Measurements from ENCODE around the gene CXCR4.
A peak's percentile ranks its signal among the peaks of the same experiment; 100 is the strongest.
"Not testable (repeated sequence)": the region's sequence is repeated elsewhere in the genome, so short reads cannot be mapped to it uniquely, and the experiment has no call there.

The CXCR4 gene

GRCh38 chr2:136086253-136087016, 31.5 kb downstream of the CXCR4 start:
- no peak overlapping the region for H3K4me3 ChIP-seq (ENCODE audit: low read length)
- DNase-seq (ENCODE audit: low read depth, low spot score) = peak; percentile 61

GRCh38 chr2:136085453-136086209, 32.3 kb downstream of the CXCR4 start:
- DNase-seq (ENCODE audit: low read depth, low spot score) = no peak
- H3K4me3 ChIP-seq (ENCODE audit: low read length) = no peak overlapping the region

- DNase-seq (ENCODE audit: low read depth, low spot score) = no peak
- no peak overlapping the region for H3K4me3 ChIP-seq (ENCODE audit: low read length)
Measured at GRCh38 chr2:136081582-136082210, 36.3 kb downstream of the CXCR4 start.

DNA sequence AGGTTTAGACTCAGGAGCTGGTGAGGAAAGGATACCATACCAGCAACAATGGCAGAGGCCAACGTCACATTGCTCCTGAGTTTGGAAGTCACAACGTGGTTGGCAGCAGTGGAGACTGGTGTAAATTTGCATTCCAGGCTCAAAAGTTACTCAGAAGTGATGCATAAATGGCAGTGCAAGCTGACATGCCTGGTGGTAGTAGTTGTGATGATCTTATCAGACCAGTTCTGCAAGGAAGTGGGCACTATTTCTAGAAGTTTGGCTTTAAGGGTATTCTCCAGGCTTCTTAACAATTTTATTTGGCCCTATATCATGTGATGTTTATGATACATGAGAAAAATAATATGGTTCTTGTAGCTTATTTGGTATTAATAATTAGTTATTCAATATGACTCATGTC, 37.8 kb downstream of the CXCR4 start:
- H3K4me3 ChIP-seq (ENCODE audit: low read length) = no peak overlapping the region
- DNase-seq (ENCODE audit: low read depth, low spot score) = no peak

GRCh38 chr2:136077107-136077506, 40.8 kb downstream of the CXCR4 start:
- H3K4me3 ChIP-seq (ENCODE audit: low read length) = no peak overlapping the region
- no peak for DNase-seq (ENCODE audit: low read depth, low spot score)

- no peak overlapping the region for H3K4me3 ChIP-seq (ENCODE audit: low read length)
- DNase-seq (ENCODE audit: low read depth, low spot score) = no peak
Measured at GRCh38 chr2:136075476-136075875, 42.5 kb downstream of the CXCR4 start.

GRCh38 chr2:136072621-136073020, 45.3 kb downstream of the CXCR4 start:
- no peak overlapping the region for H3K4me3 ChIP-seq (ENCODE audit: low read length)
- no peak for DNase-seq (ENCODE audit: low read depth, low spot score)

GRCh38 chr2:136071887-136072286, 46.1 kb downstream of the CXCR4 start:
- H3K4me3 ChIP-seq (ENCODE audit: low read length); DNase-seq (ENCODE audit: low read depth, low spot score): not testable (repeated sequence)

- no peak for DNase-seq (ENCODE audit: low read depth, low spot score)
- H3K4me3 ChIP-seq (ENCODE audit: low read length) = no peak overlapping the region
Measured at GRCh38 chr2:136070913-136071312, 47.0 kb downstream of the CXCR4 start.

- DNase-seq (ENCODE audit: low read depth, low spot score) = no peak
- no peak overlapping the region for H3K4me3 ChIP-seq (ENCODE audit: low read length)
Measured at GRCh38 chr2:136069773-136070172, 48.2 kb downstream of the CXCR4 start.

DNA sequence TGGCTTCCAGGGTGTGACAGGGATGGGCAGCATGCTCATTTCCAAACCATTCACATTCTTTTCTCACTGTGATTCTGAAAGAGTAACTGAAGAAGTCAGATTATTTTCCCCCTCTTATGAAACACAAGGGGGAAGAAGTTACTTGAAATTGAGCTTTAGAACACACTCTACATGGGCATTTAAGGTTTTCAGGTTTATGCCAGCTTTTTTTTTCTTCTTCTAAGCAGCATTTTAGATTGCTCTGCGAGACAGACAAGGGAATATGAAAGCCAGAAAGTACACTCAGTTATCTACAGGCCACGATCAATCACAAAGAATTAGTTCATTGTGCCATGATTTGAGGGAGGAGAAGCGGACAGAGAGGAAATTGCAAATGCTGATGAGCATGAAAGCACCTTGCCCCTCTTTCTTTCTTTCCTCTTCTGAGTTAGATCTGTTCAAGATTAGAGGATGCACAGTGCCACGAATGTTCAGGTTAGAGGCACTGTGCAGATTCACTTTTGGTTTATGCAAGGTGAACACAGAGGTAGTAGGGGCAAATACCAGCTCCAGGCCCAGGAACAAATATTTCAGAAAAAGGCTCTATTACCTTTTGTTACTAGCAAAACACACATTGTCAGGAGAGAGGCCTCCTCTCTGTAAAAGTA, 49.2 kb downstream of the CXCR4 start:
- H3K4me3 ChIP-seq (ENCODE audit: low read length) = no peak overlapping the region
- DNase-seq (ENCODE audit: low read depth, low spot score) = no peak

DNA sequence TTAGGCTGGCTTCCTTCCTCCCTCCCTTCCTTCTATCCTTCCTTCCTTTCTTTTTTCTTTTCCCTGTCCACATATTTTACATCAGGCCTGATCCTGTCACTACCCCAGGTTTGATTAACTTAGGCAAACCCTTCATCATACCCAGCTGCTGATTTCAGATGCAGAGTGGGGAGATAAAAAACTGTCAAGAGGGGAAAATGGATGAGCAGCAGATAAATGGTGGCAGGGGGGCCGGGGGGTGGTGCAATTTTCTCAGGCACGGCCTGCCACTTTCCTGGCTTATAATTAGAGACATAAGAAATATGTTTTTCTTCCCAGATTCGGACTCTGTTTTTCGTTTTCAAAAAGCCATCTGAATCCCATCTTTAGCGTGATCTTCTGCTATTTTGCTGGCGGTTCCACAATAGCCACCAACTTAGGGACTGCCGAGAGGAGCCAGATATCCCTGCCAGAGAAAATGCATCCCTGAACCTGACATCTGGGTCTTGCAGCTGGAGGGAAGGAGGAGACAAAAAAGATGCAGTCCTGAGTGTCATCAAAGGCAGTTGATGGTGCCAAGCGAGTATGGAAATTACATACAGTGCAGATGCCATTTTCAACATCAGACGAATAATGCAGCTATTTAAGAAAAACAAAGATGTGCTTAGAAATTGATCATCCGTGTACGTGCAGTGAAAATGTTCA, 49.9 kb downstream of the CXCR4 start:
- DNase-seq (ENCODE audit: low read depth, low spot score) = no peak
- H3K4me3 ChIP-seq (ENCODE audit: low read length) = no peak overlapping the region

- peak; percentile 79 for DNase-seq (ENCODE audit: low read depth, low spot score)
- no peak overlapping the region for H3K4me3 ChIP-seq (ENCODE audit: low read length)
Measured at GRCh38 chr2:136067459-136067858, 50.5 kb downstream of the CXCR4 start.

DNA sequence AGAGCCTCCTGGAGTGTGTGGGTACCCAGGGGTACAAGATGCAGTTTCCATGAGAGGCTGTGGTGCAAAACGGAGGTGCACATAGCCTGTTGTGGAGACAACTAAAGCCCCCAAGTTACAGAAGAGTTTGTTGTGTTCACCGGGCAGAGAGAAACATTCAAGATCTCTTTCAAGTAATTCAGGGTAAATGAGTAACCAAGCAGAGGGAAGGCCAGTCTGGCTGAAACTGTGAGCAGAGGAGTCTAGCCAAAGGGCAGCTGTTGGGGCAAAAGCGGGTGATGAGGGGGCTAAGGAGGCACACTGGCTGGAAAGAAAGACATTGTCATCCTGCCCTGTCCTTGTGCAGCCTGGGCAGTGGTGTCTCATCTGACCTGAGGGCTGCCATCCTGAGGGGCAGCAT, 52.0 kb downstream of the CXCR4 start:
- H3K4me3 ChIP-seq (ENCODE audit: low read length) = no peak overlapping the region
- DNase-seq (ENCODE audit: low read depth, low spot score) = no peak

- no peak overlapping the region for H3K4me3 ChIP-seq (ENCODE audit: low read length)
- peak; percentile 52 for DNase-seq (ENCODE audit: low read depth, low spot score)
Measured at GRCh38 chr2:136065384-136065783, 52.6 kb downstream of the CXCR4 start.

All from Jurkat, Clone E6-1 (cell line).